ENCODE results near the gene CFAP210.
"Not testable (repeated sequence)": the region's sequence is repeated elsewhere in the genome, so short reads cannot be mapped to it uniquely, and the experiment has no call there.

CFAP210 gene

DNA sequence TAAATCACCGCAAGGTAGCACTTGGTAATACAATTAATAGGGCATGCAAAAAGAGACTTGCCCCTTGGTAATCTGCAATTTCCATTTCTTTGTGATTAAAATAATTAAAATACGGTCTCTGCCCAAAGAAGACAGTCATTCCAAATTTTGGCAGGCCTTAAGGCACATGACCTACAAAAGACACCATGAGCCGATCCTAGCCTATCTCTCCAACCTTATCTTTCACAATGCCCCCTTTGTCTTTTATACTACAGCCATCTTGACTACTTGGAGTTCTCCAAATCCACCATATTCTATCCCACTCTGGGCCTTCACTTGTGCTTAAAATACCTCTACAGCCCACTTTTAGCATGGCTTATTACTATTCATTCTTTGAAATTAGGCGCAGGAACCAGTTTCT is 23.3 kb downstream of the CFAP210 start:
- no peak for DNase-seq

DNA sequence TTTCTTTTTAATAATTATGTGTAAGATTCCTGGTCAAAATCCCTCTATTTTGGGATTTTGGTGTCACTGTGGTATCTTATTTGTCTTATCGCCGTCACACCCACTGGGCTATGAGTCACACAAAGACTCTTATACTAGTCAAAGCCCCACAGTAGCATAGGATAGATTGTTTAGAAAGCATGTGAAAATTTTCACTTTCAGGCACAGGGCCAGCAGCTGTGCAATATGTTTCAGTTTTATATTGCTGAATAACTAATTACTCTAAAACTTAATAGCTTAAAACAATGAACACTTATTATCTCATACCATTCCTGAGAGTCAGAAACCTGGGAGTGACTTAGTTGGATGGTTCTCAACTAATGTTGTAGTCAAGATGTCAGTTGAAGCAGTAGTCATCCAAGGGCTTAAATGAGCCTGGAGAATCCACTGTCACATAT is 24.0 kb downstream of the CFAP210 start:
- DNase-seq: no peak

GRCh38 chr2:169667583-169667982 is 26.6 kb downstream of the CFAP210 start:
- no peak for DNase-seq

GRCh38 chr2:169664978-169665930 is 29.0 kb downstream of the CFAP210 start:
- DNase-seq: no peak

GRCh38 chr2:169664600-169664977 is 29.6 kb downstream of the CFAP210 start:
- DNase-seq: no peak

DNA sequence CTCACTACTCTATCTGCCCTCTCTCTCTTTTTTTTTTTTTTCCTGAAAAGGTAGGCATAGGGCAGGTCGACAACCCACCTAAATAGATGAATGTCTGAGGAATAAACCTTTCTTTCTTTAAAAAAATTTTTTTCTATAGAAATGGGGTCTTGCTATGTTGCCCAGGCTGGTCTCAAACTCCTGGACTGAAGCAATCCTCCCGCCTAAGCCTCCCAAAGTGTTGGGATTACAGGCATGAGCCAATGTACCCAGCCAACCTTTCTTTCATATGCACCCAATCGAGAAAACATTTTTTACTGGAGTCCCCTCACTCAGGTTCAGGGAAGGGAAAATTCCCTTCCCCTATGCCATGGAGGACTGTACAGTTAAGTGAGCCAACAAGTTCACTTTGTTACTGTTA is 31.0 kb downstream of the CFAP210 start:
- no peak for DNase-seq

DNA sequence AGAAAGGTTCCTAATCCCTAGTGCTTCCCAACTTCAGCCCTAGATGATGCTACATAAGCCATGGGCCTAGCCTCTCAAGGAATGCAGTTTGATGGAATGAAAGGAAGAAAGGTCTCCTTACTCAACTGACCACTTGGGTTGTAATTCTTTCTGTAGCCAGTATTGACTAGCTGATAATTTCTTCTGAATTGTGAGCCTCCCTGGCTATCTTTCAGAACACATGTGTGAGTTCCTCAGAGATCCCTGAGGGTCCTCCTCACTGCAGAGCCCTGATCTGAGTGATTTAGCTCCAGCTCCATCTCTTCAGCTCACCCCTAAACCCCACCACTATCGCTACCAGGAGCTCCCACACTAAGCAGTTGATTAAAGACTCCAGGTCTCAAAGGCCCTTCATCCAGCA is 31.5 kb downstream of the CFAP210 start:
- no peak for DNase-seq

DNA sequence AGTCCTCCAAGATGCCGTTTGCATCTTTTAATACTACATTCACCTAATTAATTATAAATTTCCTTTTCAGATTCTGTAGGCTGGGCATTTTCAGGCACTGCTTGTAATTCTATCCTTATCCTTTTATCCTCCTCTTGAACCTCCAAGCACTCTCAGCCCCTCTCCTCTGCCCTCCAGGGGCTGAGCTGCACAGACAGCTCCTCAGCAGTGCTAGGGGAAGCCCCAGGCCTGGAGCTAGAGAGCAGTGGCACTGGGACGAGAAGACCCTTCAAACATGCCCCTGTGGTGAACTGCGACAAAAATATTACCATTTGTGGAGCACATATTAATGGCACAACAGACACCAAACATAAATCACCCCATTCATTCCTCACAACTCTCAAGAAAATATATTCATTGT is 32.9 kb downstream of the CFAP210 start:
- no peak for DNase-seq

DNA sequence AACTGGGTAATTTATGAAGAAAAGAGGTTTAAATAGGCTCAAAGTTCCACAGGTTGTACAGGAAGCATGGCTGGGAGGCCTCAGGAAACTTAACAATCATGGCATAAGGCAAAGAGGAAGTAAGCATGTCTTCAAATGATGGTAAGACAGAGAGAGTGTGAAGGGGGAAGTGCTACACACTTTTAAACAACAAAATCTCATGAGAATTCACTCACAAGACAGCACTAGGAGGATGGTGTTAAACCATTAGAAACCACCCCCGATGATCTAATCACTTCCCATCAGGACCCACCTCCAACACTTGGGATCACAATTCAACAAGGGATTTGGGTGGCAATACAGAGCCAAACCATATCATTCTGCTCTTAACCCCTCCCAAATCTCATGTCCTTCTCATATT is 34.9 kb downstream of the CFAP210 start:
- DNase-seq: no peak

- no peak for DNase-seq
These were observed 35.3 kb downstream of the CFAP210 start for GRCh38 chr2:169658877-169659276.

- no peak for DNase-seq
These were observed 38.0 kb downstream of the CFAP210 start for GRCh38 chr2:169656164-169656563.

- no peak for DNase-seq
These were observed 40.6 kb downstream of the CFAP210 start for GRCh38 chr2:169653636-169654035.

GRCh38 chr2:169649278-169649677 is 44.9 kb downstream of the CFAP210 start:
- DNase-seq: no peak

GRCh38 chr2:169647496-169647895 is 46.7 kb downstream of the CFAP210 start:
- no peak for DNase-seq

DNA sequence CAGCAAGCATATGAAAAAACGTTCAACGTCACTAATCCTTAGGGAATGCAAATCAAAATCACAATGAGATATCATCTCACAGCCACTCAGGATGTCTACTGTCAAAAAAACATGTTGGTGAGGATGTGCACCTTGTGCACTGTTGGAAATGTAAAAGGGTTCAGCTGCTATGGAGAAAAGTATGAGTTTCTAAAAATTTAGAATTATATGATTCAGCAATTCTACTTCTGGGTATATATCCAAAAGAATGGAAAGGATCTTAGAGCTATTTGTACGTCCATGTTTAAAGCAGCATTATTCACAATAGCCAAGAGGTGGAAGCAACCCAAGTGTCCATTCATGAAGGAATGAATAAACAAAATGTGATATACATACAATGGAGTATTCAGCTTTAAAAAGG is 50.0 kb downstream of the CFAP210 start:
- no peak for DNase-seq

GRCh38 chr2:169641464-169641863 is 52.7 kb downstream of the CFAP210 start:
- no peak for DNase-seq

DNA sequence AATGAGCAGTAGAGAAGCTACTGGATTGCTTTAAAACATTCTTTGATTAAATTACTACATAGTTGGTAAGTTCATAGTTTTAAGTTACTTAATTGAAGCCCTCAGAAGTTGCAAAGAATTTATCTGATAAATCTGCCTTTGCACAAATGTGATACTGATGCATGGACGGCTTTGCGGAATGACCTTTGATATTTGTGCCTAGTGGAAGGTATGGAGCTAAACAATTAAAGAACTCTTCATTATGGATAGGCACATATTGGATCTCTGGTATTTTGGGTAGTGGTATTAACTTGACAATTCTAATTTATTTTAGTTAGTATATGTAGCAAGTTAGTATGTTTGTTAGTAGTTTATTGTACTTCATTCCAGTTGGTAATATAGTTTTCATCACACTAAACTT is 54.1 kb downstream of the CFAP210 start:
- no peak for DNase-seq

GRCh38 chr2:169637620-169638019 is 56.6 kb downstream of the CFAP210 start:
- DNase-seq: no peak

DNA sequence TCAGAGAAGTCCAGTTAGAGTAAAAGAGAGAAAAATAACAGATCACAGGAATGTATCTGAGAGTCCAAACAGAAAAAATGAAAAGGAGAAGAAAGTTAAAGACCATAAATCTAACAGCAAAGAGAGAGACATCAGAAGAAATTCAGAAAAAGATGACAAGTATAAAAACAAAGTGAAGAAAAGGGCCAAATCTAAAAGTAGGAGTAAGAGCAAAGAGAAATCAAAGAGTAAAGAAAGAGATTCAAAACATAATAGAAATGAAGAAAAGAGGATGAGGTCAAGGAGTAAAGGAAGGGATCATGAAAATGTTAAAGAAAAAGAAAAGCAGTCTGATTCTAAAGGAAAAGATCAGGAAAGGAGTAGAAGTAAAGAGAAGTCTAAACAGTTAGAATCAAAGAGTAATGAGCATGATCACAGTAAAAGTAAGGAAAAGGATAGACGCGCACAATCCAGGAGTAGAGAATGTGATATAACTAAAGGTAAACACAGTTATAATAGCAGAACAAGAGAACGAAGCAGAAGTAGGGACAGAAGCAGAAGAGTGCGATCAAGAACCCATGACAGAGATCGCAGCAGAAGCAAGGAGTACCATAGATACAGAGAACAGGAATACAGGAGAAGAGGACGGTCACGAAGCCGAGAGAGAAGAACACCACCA is 57.6 kb downstream of the CFAP210 start:
- DNase-seq: no peak

DNA sequence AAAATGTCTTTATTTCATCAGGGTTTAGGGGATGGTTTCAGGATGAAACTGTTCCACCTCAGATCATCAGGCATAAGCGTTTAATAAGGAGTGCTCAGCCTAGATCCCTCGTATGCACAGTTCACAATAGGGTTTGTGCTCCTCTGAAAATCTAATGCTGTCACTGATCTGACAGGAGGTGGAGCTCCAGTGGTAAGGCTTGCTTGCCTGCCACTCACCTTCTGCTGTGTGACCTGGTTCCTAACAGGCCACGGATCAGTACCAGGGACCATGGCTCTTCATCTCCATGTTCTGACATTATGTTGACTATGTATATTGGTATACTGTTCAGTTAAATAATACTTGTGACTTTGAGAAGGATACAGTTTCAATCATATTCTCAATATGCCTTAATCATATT is 68.4 kb downstream of the CFAP210 start:
- no peak for DNase-seq

DNA sequence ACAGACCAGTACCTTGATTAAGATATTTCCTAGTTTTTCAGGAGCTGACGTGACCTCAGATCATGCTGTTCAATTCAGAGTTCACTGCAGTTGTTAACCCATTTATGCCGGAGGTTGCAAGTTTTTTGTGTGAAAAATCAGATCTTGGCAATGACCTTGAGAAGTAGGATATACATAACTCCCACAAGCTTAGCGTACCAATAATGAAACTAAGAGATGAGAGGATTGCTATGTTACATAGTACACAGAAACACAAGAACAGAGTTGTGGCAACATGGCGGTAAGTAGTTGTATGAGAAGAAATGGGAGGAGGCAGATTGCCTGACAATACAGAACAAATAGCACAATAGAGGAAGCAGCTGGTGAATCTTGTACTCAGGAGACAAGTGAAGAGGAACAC is 71.0 kb downstream of the CFAP210 start:
- no peak for DNase-seq

DNA sequence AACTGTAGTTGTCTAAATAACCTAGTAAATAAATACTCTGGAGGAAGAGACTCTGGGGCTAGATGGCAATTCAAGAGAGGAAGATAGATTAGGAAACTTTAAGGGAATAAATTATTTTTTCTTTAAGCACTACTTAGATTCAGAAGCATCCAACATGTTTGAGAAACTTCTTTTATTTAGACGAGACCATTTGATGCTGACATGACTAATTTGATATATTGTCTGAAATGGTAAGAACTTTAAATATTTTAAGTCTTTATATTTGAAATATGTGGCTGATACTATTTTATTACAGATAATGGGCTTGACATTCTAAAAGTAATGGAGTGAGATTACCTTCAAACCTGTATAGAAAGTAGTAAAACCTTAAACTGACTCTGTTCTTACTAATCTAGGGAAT is 73.7 kb downstream of the CFAP210 start:
- no peak for DNase-seq

DNA sequence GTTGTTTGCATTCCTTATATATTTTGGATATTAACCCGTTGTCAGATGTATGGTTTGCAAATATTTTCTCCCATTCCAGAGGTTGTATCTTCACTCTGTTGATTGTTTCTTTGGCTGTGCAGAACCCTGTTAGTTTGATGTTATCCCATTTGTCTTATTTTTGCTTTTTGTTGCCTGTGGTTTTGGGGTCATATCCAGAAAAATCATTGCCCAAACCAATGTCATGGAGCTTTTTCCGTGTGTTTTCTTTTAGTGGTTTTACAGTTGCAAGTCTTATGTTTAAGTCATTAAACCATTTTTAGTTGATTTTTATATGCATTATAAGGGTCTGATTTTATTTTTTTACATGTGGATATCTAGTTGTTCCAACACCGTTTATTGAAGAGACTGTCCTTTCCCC is 74.3 kb downstream of the CFAP210 start:
- no peak for DNase-seq

DNA sequence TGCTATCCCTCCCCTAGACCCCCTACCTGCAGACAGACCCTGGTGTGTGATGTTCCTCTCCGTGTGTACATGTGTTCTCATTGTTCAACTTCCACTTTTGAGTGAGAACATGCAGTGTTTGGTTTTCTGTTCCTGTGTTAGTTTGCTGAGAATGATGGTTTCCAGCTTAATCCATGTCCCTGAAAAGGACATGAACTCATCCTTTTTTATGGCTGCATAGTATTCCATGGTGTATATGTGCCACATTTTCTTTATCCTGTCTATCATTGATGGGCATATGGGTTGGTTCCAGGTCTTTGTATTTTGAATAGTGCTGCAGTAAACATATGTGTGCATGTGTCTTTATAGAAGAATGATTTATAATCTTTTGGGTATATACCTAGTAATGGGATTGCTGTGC is 78.2 kb downstream of the CFAP210 start:
- not testable (repeated sequence) for DNase-seq
